ENCODE measurements around the gene GH1. TPM values are rescaled to one million over a fixed set of nuclear protein-coding genes. Genes with fewer than 3 reads are reported as not detected.

Gene GH1
- total and polyA plus RNA-seq, 2 of the 13 experiments (the other 11 are each of a cell fraction or from before 2014, with no cell fraction given): not detected

- FAIRE-seq (no peak), ATAC-seq (no peak), DNase-seq (ENCODE audit: low spot score) (no peak)
- in situ Hi-C loops (cut with HindIII; ENCODE audit: extremely low pct_ligation_motif_present, low pct_unique_long_range_greater_than_20kb) (loop anchor here (5.0 kb wide), 1 partner anchor 33 kb away; the partner anchor contains the start of gene CSHL1), intact Hi-C loops (cut with micrococcal nuclease; ENCODE audit: unreplicated experiment) (no loop called here)
- Histone ChIP-seq H3K9me3 (ENCODE audit: low read length) (no peaks in the 10 kb centered on the region), H3K9ac (ENCODE audit: insufficient read depth, low read depth, low read length) (no peak overlapping the region), H4K20me1 (ENCODE audit: insufficient read depth, low read length) (no peaks in the 10 kb centered on the region), H3K4me2 (ENCODE audit: low read depth, low read length) (peak overlapping the region; percentile 92; the same call in 1 of the 2 replicates), H3K79me2 (ENCODE audit: insufficient read depth, low read length) (no peaks in the 10 kb centered on the region), H3K36me3 (replicated peaks in 1 of 2; ENCODE audit: control insufficient read depth in 1 of 2, insufficient read depth in 2 of 2, low read length in 2 of 2) (no peaks in the 10 kb centered on the region), H3K27ac (ENCODE audit: extremely low read length, insufficient read depth, low read length) (no peak overlapping the region), H2AFZ (ENCODE audit: low read length) (no peak overlapping the region), H3K4me1 (ENCODE audit: insufficient read depth, low read length) (peaks cover 17% of the 10 kb centered on the region), H3K4me3 (replicated peaks in 1 of 3; ENCODE audit: insufficient read depth in 1 of 3, low read depth in 2 of 3, low read length in 3 of 3) (no peak overlapping the region), H3K27me3 (ENCODE audit: control insufficient read depth in 1 of 2, insufficient read depth in 2 of 2, low read length in 2 of 2) (peaks cover 8 to 34% of the 10 kb centered on the region in 2 experiments; a peak in 4 of 5 replicates)
- CTCF ChIA-PET (ENCODE audit: low intra/inter-chr PET ratio, low total read pairs): interaction anchor here (2.4 to 3.4 kb wide), 2 partner anchors 26 to 33 kb away, joined by 10 to 25 read pairs; partner anchors contain the start of genes CSHL1 and GH1
- POLR2A ChIA-PET: interaction anchor here (1.4 kb wide), 1 partner anchor 172 kb away, joined by 4 read pairs; the partner anchor contains the start of genes CCDC47 and DDX42
- 36% methylated on average over 20 of the region's 24 CpGs for WGBS (ENCODE audit: low lambda C conversion rate)
- BruUV-seq (replicated peaks): no TSS peak
- TF ChIP-seq ZNF513 (CRISPR knock-in tag; conservative IDR thresholded peaks at IDR 0.05) (no peak), ZBTB26 (CRISPR knock-in tag; IDR thresholded peaks at IDR 0.05; ENCODE audit: borderline replicate concordance) (no peak), PBX3 (CRISPR knock-in tag; IDR thresholded peaks at IDR 0.05; ENCODE audit: borderline replicate concordance) (no peak), ZNF563 (CRISPR knock-in tag; IDR thresholded peaks at IDR 0.05) (peak; percentile 37; the same call in 1 of the 2 replicates), TGIF2 (CRISPR knock-in tag; IDR thresholded peaks at IDR 0.05) (no peak), ZNF746 (CRISPR knock-in tag; IDR thresholded peaks at IDR 0.05) (no peak), ZNF256 (CRISPR knock-in tag; conservative IDR thresholded peaks at IDR 0.05) (no peak), KDM1A (CRISPR knock-in tag; IDR thresholded peaks at IDR 0.05) (no peak), NFIB (CRISPR knock-in tag; IDR thresholded peaks at IDR 0.05; ENCODE audit: borderline replicate concordance) (no peak), PCBP2 (optimal IDR thresholded peaks at IDR 0.05; ENCODE audit: low read depth, low read length, poor library complexity, severe bottlenecking) (no peak), KAT8 (CRISPR knock-in tag; IDR thresholded peaks at IDR 0.05) (no peak), CREB3 (CRISPR knock-in tag; IDR thresholded peaks at IDR 0.05) (no peak), ZBTB7A (CRISPR knock-in tag; IDR thresholded peaks at IDR 0.05) (no peak), SKI (IDR thresholded peaks at IDR 0.05; ENCODE audit: partially characterized antibody) (peak; percentile 15), ZMYM3 (CRISPR knock-in tag; IDR thresholded peaks at IDR 0.05) (peak; percentile 89), ZNF281 (CRISPR knock-in tag; IDR thresholded peaks at IDR 0.05; ENCODE audit: borderline replicate concordance) (no peak)
Observed at GRCh38 chr17:63944736-63945499, 26.3 kb upstream of the GH1 start.

Measured in HepG2 (cell line).